CD4-positive, alpha-beta T cell treated with Interleukin-6 for 4 hours (primary cell): ENCODE results near the gene CPZ.
"Not testable (repeated sequence)": the region's sequence is repeated elsewhere in the genome, so short reads cannot be mapped to it uniquely, and the experiment has no call there.

Source experiments
- DNase-seq: peaks from one replicate; pipeline ENCODE4 v3.0.0-alpha.2; 2020; ENCODE audit warnings: mixed read lengths

CPZ gene

GRCh38 chr4:8613421-8614364 lies 21.1 kb downstream of the CPZ start:
- DNase-seq: no peak

- DNase-seq: no peak
These were observed 22.0 kb downstream of the CPZ start for GRCh38 chr4:8614365-8615193.

- DNase-seq: no peak
These were observed 22.8 kb downstream of the CPZ start for GRCh38 chr4:8615366-8615765.

- no peak for DNase-seq
These were observed 23.6 kb downstream of the CPZ start for GRCh38 chr4:8615921-8616787.

DNA sequence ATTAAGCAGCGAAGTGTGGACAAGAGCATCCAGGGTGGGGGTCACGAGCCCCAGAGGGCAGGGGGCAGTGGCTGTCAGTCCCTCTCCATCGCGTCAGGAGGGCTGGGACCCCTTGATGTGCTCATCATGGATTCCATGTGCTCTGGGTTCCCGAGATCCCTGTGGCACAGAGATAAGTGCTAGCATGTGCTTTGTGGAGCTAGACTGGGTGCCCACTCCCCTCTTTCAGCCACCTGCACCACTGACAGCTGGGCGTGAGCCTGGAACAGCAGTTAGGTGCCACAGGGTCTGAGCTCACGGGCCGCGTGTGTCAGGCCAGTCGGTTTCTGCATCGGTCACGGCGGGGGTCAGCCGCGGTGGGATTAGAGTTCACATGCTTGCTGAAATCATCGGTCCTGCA lies 24.3 kb downstream of the CPZ start:
- no peak for DNase-seq

DNA sequence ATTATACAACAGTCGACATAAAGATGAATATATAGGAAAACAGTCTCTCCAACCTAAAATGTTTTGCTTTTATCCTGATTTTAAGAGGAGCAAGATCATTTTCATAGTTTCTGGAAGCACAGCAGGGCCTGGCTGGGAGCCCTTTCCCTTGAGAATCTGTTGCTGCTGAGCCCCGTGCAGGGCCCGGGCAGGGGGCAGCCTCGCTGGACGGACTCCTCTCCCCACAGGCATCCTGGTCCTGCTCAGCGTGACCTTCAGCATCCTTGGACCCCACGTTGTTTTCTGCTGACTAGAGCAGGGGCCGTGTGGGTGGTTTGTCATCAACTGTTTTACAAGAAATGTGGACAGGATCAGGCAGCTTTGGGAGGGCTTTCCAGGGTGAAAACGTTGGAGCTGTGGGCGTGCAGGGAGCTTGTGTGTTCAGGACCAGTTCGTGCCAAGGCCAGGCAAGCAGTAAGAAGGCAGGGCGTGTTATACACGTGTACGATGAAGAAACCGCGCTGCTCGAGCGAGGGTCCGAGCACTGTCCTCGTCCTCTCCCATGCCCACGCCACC lies 25.0 kb downstream of the CPZ start:
- DNase-seq: no peak

- DNase-seq: no peak
These were observed 25.9 kb downstream of the CPZ start for GRCh38 chr4:8618421-8618820.

GRCh38 chr4:8618961-8619720 lies 26.6 kb downstream of the CPZ start:
- DNase-seq: no peak

- DNase-seq: not testable (repeated sequence)
These were observed 28.6 kb downstream of the CPZ start for GRCh38 chr4:8621135-8621534.

GRCh38 chr4:8624601-8625272 lies 32.2 kb downstream of the CPZ start:
- DNase-seq: not testable (repeated sequence)

DNA sequence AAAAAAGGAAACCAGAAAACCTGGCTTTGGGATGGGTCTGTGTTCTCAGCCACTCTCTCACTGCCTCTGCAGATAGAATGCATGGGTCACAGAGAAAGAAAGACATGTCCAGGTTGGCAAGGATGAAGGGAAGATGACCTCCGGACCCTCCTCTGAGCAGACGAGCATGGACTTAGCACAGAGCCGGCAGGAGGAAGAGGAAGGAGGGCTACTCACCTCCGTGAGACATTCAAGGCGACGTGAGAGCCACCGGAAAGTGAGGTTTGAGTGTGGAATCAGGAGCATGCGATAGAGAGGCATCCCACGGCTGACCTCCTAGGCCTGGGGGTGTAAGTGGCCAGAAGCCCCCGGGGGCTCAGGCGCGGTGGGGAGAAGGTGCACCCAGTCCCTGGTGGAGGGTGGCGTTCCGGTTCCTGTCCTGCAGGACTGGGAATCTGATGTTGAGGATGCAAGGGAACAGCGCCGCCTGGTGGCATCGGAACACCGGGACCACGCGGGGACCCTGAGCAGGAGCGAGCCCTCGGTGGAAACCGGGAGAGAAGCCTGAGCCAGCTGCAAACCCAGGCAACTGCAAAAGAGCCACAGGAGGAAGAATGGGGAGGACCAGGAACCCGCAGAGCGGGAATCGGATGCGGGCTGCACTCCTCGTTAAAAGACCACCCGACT lies 37.8 kb downstream of the CPZ start:
- DNase-seq: not testable (repeated sequence)

- not testable (repeated sequence) for DNase-seq
These were observed 39.3 kb downstream of the CPZ start for GRCh38 chr4:8631896-8632295.

- not testable (repeated sequence) for DNase-seq
These were observed 42.2 kb downstream of the CPZ start for GRCh38 chr4:8634773-8635172.

GRCh38 chr4:8635897-8636554 lies 43.5 kb downstream of the CPZ start:
- not testable (repeated sequence) for DNase-seq

GRCh38 chr4:8637456-8637984 lies 45.0 kb downstream of the CPZ start:
- no peak for DNase-seq

- DNase-seq: no peak
These were observed 46.5 kb downstream of the CPZ start for GRCh38 chr4:8639021-8639420.

DNA sequence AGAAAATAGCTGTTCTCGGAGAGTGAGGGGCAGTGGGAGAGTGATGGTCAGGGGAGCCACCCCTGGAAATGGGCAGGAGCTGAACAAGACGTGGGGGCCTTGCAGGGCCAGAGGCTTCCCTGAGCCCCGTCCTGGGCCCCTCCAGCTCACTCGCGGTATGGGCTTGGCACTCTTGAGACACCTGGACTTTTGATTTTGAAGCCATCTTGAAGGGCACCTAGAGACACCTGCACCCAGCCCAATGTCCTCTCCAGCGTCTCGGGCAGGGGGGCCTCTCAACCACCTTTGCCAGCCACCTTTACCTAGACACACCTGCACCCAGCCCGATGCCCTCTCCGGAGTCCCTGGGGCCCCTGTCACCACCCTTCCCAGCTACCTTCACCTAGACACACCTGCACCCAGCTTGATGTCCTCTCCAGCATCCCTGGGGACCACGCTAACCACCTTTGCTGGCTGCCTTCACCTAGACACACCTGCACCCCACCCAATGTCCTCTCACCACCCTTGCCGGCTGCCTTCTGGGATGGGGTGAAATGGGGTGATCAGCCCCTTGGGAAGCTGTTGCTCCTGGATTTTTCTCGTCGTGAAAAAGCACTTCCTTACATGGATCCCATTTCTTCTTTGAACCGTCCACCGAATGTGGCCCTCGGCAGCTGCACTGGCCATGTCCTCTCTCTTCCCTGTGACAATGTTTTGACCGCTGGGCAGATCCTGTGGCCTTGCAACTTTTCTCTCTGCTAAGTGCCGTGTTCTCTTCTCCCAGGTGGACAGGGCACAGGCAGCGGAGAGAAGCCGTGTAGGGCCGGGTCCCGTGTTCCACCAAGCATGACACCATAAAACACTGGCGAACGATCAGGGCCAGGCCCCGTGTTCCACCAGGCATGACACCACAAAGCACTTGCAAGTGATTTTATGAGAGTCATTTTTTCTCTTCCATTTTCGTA lies 47.5 kb downstream of the CPZ start:
- no peak for DNase-seq

DNA sequence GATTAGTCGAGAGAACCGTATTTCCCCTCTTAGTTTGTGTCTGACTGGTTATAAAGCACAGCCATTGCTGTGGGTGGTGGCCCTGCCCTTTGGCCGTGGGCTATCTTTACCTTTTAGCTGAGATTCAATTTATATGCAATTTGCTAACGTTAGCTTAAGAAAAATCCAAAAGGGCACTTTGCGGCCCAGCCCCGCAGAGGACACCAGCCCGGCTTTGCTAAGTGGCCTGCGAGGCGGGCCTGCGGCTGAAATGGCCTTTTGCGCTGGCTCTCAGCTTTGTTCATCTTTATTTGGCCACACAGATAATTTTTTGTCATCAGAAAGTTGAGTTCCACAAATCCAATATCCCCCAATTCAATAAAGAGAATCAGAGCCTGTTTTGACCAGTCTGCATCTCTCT lies 48.3 kb downstream of the CPZ start:
- no peak for DNase-seq
